D721Med (cell line): ENCODE data around the gene CDC42BPG.

ENCODE experiments used
- DNase-seq: peaks from one replicate; pipeline ENCODE4 v3.0.0; 2011; ENCODE audit warnings: low spot score; ENCODE audit not compliant: insufficient read length
- FAIRE-seq: peaks from 2 replicates; lab custom pipeline; 2011; peaks lifted over from hg19 to GRCh38; lab: Jason Lieb, UNC
- CTCF ChIP-seq: IDR thresholded peaks from 2 replicates; pipeline ENCODE4 v1.5.1; 2012; ENCODE audit warnings: mild to moderate bottlenecking, control low read depth; ENCODE audit not compliant: insufficient read depth; ENCODE audit errors: missing control alignments

CDC42BPG gene

DNA sequence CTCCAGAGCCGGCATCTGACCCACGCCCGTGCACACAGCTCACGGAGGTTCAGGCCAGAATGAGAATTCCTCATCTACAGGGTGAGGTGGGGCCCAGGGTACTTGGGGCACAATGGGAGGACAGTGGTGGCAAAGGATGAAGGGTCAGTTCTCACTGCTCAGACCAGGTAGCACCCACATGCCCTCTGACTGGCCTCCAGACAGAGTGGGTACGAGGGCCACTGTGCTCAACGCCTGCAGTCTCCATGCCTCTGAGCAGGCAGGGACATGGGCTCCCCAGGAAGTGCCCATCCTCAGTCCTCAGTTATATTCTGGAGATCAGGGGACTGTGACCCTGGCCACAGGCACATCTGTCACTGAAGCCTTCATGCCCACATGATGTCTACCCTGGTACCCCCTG, 13.0 kb upstream of the CDC42BPG start:
- FAIRE-seq: no peak
- no peak for TF ChIP-seq CTCF
- no peak for DNase-seq

- DNase-seq (no peak), FAIRE-seq (no peak)
- TF ChIP-seq CTCF: no peak
These were observed 12.2 kb upstream of the CDC42BPG start for GRCh38 chr11:64856382-64857227.

GRCh38 chr11:64855596-64856304, 11.3 kb upstream of the CDC42BPG start:
- no peak for FAIRE-seq
- no peak for DNase-seq
- no peak for TF ChIP-seq CTCF

GRCh38 chr11:64854534-64855502, 10.4 kb upstream of the CDC42BPG start:
- FAIRE-seq: no peak
- no peak for DNase-seq
- TF ChIP-seq CTCF: no peak

DNA sequence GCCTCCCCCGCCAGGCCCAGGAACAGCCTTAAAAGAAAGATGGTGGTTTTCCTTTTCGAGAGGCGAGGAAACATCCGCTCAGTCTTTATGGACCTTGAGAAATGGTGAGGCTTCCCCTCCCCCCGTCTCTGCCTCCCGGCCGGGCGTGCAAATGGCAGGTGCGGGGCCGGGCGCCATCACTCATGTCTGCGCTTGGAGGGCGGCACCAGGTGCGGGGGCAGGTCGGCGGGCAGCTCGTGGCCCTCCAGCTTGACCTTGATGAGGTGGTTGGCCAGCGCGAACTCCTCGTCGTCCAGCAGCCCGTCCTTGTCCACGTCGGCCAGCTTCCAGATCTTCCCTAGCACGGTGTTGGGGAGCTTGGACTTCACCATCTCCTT, 9.7 kb upstream of the CDC42BPG start:
- no peak for TF ChIP-seq CTCF
- FAIRE-seq: no peak
- DNase-seq: no peak

- DNase-seq (no peak), FAIRE-seq (no peak)
- no peak for TF ChIP-seq CTCF
These were observed 9.3 kb upstream of the CDC42BPG start for GRCh38 chr11:64853709-64854108.
